Testis (tissue), 2 donors: ENCODE results near the gene TEX13B.

Experiments
- CTCF ChIP-seq, 3 experiments: fragments of 450-650 bp in 2 of 3; fragments of 200-600 bp in 1 of 3; sonication (generic) in 1 of 3; IDR thresholded peaks; one replicate each; pipeline ENCODE4 v1.5.1; 2016 to 2019; ENCODE audit warnings: antibody characterized with exemption in 3 of 3, mild to moderate bottlenecking in 2 of 3, moderate library complexity in 1 of 3
- POLR2A ChIP-seq: fragments of 450-650 bp; IDR thresholded peaks from one replicate; pipeline ENCODE4 v1.6.1; 2017; ENCODE audit warnings: antibody characterized with exemption, mild to moderate bottlenecking, moderate library complexity

GRCh38 chrX:108018656-108019381 is 36.6 kb upstream of the TEX13B start:
- no peak for TF ChIP-seq POLR2A
- TF ChIP-seq CTCF (IDR thresholded peaks at IDR 0.05), result no peak
